Mucosa of descending colon (tissue), 3 donors: ENCODE measurements around the gene MMP24. TPM values are rescaled to one million over a fixed set of nuclear protein-coding genes. Genes with fewer than 3 reads are reported as not detected.

Experiments
- ATAC-seq: fragments of 200-7000 bp; cut with Tn5 transposase; one replicate; pipeline ENCODE4 v1.9.1; 2020; ENCODE audit warnings: mild to moderate bottlenecking, moderate library complexity
- DNase-seq, 3 donors: peaks; one replicate each; pipeline ENCODE4 v3.0.0-alpha.2; 2020
- H3K36me3 ChIP-seq: fragments of 200-600 bp; one replicate; pipeline ENCODE4 v1.8.0; 2021; ENCODE audit warnings: low read depth, mild to moderate bottlenecking
- H3K4me1 ChIP-seq: fragments of 200-600 bp; one replicate; pipeline ENCODE4 v1.8.0; 2021; ENCODE audit warnings: low read depth, mild to moderate bottlenecking
- H3K4me3 ChIP-seq: fragments of 200-600 bp; one replicate; pipeline ENCODE4 v1.8.0; 2021; ENCODE audit warnings: mild to moderate bottlenecking
- H3K9me3 ChIP-seq: fragments of 200-600 bp; one replicate; pipeline ENCODE4 v1.8.0; 2021; ENCODE audit warnings: mild to moderate bottlenecking
- CTCF ChIP-seq: fragments of 200-600 bp; IDR thresholded peaks from one replicate; pipeline ENCODE4 v1.8.0; 2022; ENCODE audit warnings: antibody characterized with exemption, mild to moderate bottlenecking
- intact Hi-C, 2 donors: fragments of 100-400 bp; cut with DNase I in 1 of 2; cut with micrococcal nuclease in 1 of 2; formaldehyde crosslinking; loops; one replicate each; pipeline versions ENCODE4 v1.11.0 to v1.11.1; 2022; cut with DNase I, micrococcal nuclease
- total RNA-seq, 3 donors: library from RNA; stranded (reverse); fragmentation: NEBNext Ultra II Directional in 2 of 3; extraction: Animal tissue kit (Norgen Biotek cat#: 25700) in 2 of 3; gene quantifications; one replicate each; pipeline versions ENCODE4 v1.2.1 to v1.2.4, GENCODE V29; 2021 to 2023
- donor health status: DM: no; HTN: no; CAD: no; lungs with moderate emphysema.
- donor health status: DM: no; HTN: no; CAD: no.
- donor health status: DM: no; HTN: yes; CAD: no.

MMP24 gene
- total RNA-seq, 3 donors from 2014 or later: 0.24 to 0.70 (median 0.58) TPM

- no peaks in the 10 kb centered on the region for H3K9me3 ChIP-seq
- peak; percentile 49 for ATAC-seq
- H3K36me3 ChIP-seq: no peaks in the 10 kb centered on the region
- no peak for TF ChIP-seq CTCF
- intact Hi-C loops: no loop called here
- peak in 1 of 3 donors; percentile 36 for DNase-seq
- H3K4me3 ChIP-seq: no peak overlapping the region
- no peaks in the 10 kb centered on the region for H3K4me1 ChIP-seq
Measured at GRCh38 chr20:35297155-35297554, 70.7 kb downstream of the MMP24 start.

- H3K9me3 ChIP-seq: no peaks in the 10 kb centered on the region
- H3K4me1 ChIP-seq: no peaks in the 10 kb centered on the region
- TF ChIP-seq CTCF: no peak
- H3K36me3 ChIP-seq: no peaks in the 10 kb centered on the region
- DNase-seq: no peak
- no peak for ATAC-seq
- intact Hi-C loops: no loop called here
- H3K4me3 ChIP-seq: no peak overlapping the region
Measured at GRCh38 chr20:35297740-35298139, 71.2 kb downstream of the MMP24 start.

GRCh38 chr20:35298264-35298663 is 71.8 kb downstream of the MMP24 start:
- ATAC-seq: no peak
- H3K4me1 ChIP-seq: no peaks in the 10 kb centered on the region

GRCh38 chr20:35299780-35300179 is 73.3 kb downstream of the MMP24 start:
- DNase-seq: no peak
- Histone ChIP-seq H3K4me3 (no peak overlapping the region), H3K36me3 (no peaks in the 10 kb centered on the region), H3K4me1 (no peaks in the 10 kb centered on the region), H3K9me3 (no peaks in the 10 kb centered on the region)
- no peak for TF ChIP-seq CTCF
- intact Hi-C loops: loop anchor here (5.0 kb wide), 2 partner anchors 138 to 148 kb away; partner anchors contain the start of gene GDF5 (in 1 of the 2)
- no peak for ATAC-seq

More at GRCh38 chr20:35298264-35298663, 71.8 kb downstream of the MMP24 start:
- DNase-seq: no peak
- Histone ChIP-seq H3K4me3 (no peak overlapping the region), H3K36me3 (no peaks in the 10 kb centered on the region), H3K9me3 (no peaks in the 10 kb centered on the region)
- intact Hi-C loops: no loop called here
- TF ChIP-seq CTCF: no peak

- TF ChIP-seq CTCF: no peak
- ATAC-seq (peak; percentile 21), DNase-seq (no peak)
- no peaks in the 10 kb centered on the region for H3K36me3 ChIP-seq
- intact Hi-C loops: loop anchor here (5.0 kb wide), 2 partner anchors 137 to 147 kb away; partner anchors contain the start of gene GDF5 (in 1 of the 2)
- no peak overlapping the region for H3K4me3 ChIP-seq
- no peaks in the 10 kb centered on the region for H3K4me1 ChIP-seq
- no peaks in the 10 kb centered on the region for H3K9me3 ChIP-seq
Measured at GRCh38 chr20:35300469-35301262, 74.2 kb downstream of the MMP24 start.
